ENCODE results near the gene U2AF2. TPM values are rescaled to one million over a fixed set of nuclear protein-coding genes. Genes with fewer than 3 reads are reported as not detected.

U2AF2 gene
- total and polyA plus RNA-seq, 2 of the 8 experiments (the other 6 are each of a cell fraction or from before 2014, with no cell fraction given): 162 to 252 TPM

DNA sequence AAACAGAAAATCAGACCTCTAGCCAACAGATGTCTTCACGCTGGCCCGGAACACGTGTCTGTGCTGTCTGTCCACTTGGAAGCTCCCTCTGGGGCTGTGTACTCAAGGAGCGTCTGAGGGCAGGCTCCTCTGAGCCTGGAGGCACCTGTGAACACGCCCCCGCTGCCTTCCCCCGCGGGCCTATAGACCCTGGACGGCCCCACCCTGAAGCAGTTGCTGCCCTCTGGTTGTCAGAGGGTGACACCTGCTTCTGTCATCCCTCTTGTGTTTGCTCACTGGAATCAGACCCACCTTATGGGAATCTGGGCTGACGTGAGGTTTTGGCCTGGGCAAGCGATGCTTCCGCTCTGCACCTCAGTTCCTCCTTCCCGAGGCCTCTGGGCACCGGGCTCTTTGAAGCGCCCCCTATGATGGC lies 39.4 kb downstream of the U2AF2 start:
- POLR2A ChIA-PET (ENCODE audit: partially characterized antibody): interaction anchor here (1.0 to 1.6 kb wide), 3 partner anchors 9 to 17 kb away, joined by 3 to 4 read pairs (median 3); no protein-coding TSS in a partner anchor
- no peak for TF ChIP-seq RAD21 (IDR thresholded peaks at IDR 0.05 in 1 of 2, conservative IDR thresholded peaks at IDR 0.05 in 1 of 2; ENCODE audit: low read depth in 2 of 2, low read length in 2 of 2)
- TF ChIP-seq KDM1A (IDR thresholded peaks at IDR 0.05; ENCODE audit: borderline replicate concordance, low read length): no peak
- TF ChIP-seq EGR1 (IDR thresholded peaks at IDR 0.05; ENCODE audit: borderline replicate concordance, low read depth, low read length): no peak
- no peak for TF ChIP-seq SAP30 (IDR thresholded peaks at IDR 0.05; ENCODE audit: insufficient read depth, insufficient replicate concordance, low read length)
- no peak for TF ChIP-seq TBP (IDR thresholded peaks at IDR 0.05; ENCODE audit: low read depth, low read length)
- TF ChIP-seq SUZ12 (IDR thresholded peaks at IDR 0.05; ENCODE audit: low read length): no peak

More for the DNA sequence above, 39.4 kb downstream of the U2AF2 start:
- Histone ChIP-seq H2BK120ac (replicated peaks; ENCODE audit: low read depth, low read length) (no peak overlapping the region), H2AK5ac (ENCODE audit: low read depth, low read length) (no peak overlapping the region), H3K79me1 (ENCODE audit: low read depth, low read length) (no peaks in the 10 kb centered on the region; the same call in 1 of the 2 replicates), H3K27me3 (replicated peaks in 1 of 4; ENCODE audit: control insufficient read depth in 3 of 4, extremely low read depth in 1 of 4, insufficient read depth in 3 of 4, low read length in 3 of 4) (no peaks in the 10 kb centered on the region), H3K4me2 (ENCODE audit: insufficient read depth in 1 of 2, low read depth in 2 of 2, low read length in 2 of 2) (no peak overlapping the region), H2AFZ (ENCODE audit: low read length) (no peak overlapping the region), H3K4me1 (replicated peaks in 1 of 4; ENCODE audit: control insufficient read depth in 3 of 4, insufficient read depth in 4 of 4, low read length in 3 of 4) (no peaks in the 10 kb centered on the region), H3K9me3 (ENCODE audit: insufficient read depth in 2 of 2, low read depth in 1 of 2, low read length in 1 of 2) (no peaks in the 10 kb centered on the region), H4K91ac (replicated peaks; ENCODE audit: insufficient read length, low read length) (no peak overlapping the region), H4K20me1 (replicated peaks in 1 of 2; ENCODE audit: control insufficient read depth in 1 of 2, insufficient read depth in 2 of 2, low read length in 2 of 2) (peaks cover 0 to 11% of the 10 kb centered on the region in 2 experiments), H3K4ac (replicated peaks; ENCODE audit: insufficient read length, low read depth, low read length) (no peak overlapping the region), H4K8ac (ENCODE audit: extremely low read depth, insufficient read depth, low read length) (no peak overlapping the region), H3K14ac (ENCODE audit: insufficient read length) (no peak overlapping the region), H4K5ac (ENCODE audit: insufficient read length, low read depth, low read length) (no peak overlapping the region), H2BK20ac (ENCODE audit: low read length) (no peak overlapping the region), H3K4me3 (ENCODE audit: extremely low read depth in 1 of 4, insufficient read depth in 2 of 4, low read depth in 3 of 4, low read length in 4 of 4) (no peak overlapping the region), H3K18ac (ENCODE audit: extremely low read depth, low read length) (no peak overlapping the region), H3K56ac (replicated peaks; ENCODE audit: insufficient read length, low read depth, low read length) (no peak overlapping the region), H3K36me3 (ENCODE audit: control insufficient read depth in 2 of 4, insufficient read depth in 4 of 4, low read length in 3 of 4) (peaks cover 4 to 42% (median 23%) of the 10 kb centered on the region in 4 experiments; a peak in 6 of 8 replicates), H2BK5ac (ENCODE audit: low read depth, low read length) (no peak overlapping the region), H3K23ac (ENCODE audit: insufficient read length) (no peak overlapping the region), H2BK12ac (ENCODE audit: low read depth, low read length) (no peak overlapping the region), H3K79me2 (ENCODE audit: control insufficient read depth in 1 of 2, insufficient read depth in 2 of 2, low read length in 2 of 2) (no peaks in the 10 kb centered on the region), H2BK15ac (ENCODE audit: low read length) (no peak overlapping the region), H3K9ac (replicated peaks in 1 of 4; ENCODE audit: extremely low read depth in 1 of 4, low read depth in 3 of 4, low read length in 3 of 4) (no peak overlapping the region), H3K27ac (ENCODE audit: low read depth, low read length) (no peak overlapping the region), H3K23me2 (ENCODE audit: low read depth, low read length) (no peaks in the 10 kb centered on the region)
- no peak for DNase-seq (ENCODE audit: low read depth in 1 of 2, low spot score in 2 of 2)
- CTCF ChIA-PET (ENCODE audit: partially characterized antibody): interaction anchor here (1.1 to 3.2 kb wide), 2 partner anchors 10 to 40 kb away, joined by 3 to 12 read pairs; no protein-coding TSS in a partner anchor
- FAIRE-seq: no peak
- 95% methylated on average over 14 of the region's 15 CpGs; no CpG with 5 or more reads in 1 of the 2 experiments for WGBS, 2 experiments (ENCODE audit: extremely low coverage in 1 of 2, insufficient coverage in 1 of 2, insufficient read length in 1 of 2, insufficient replicate concordance in 2 of 2, low coverage in 1 of 2, low lambda C conversion rate in 2 of 2, missing lambda C conversion rate in 1 of 2)

Measured in H1 (cell line).